ENCODE data around the gene MOV10L1. TPM values are rescaled to one million over a fixed set of nuclear protein-coding genes. Genes with fewer than 3 reads are reported as not detected.

MOV10L1 gene
- polyA plus RNA-seq, 1 donor = 0.82 TPM

- DNase-seq (ENCODE audit: low read depth) = no peak
Observed at GRCh38 chr22:50175921-50176849, 86.4 kb downstream of the MOV10L1 start.

GRCh38 chr22:50176850-50177536, 87.2 kb downstream of the MOV10L1 start:
- DNase-seq (ENCODE audit: low read depth) = no peak

DNA sequence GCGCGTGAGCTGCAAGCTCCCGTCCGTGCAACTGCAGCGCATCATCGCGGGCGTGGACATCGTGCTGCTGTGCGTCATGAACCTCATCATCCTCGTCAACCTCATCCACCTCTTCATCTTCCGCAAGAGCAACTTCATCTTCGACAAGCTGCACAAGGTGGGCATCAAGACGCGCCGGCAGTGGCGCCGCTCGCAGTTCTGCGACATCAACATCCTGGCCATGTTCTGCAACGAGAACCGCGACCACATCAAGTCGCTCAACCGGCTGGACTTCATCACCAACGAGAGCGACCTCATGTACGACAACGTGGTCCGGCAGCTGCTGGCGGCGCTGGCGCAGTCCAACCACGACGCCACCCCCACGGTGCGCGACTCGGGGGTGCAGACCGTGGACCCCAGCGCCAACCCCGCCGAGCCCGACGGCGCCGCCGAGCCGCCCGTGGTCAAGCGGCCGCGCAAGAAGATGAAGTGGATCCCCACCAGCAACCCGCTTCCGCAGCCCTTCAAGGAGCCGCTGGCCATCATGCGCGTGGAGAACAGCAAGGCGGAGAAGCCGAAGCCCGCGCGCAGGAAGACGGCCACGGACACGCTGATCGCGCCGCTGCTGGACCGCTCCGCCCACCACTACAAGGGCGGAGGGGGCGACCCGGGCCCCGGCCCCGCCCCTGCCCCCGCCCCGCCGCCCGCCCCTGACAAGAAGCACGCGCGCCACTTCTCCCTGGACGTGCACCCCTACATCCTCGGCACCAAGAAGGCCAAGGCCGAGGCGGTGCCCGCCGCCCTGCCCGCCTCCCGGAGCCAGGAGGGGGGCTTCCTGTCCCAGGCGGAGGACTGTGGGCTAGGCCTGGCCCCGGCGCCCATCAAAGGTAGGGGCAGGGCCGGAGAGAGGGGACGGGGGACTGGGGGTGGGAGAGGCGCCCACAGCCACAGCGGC, 88.0 kb downstream of the MOV10L1 start:
- no peak for DNase-seq (ENCODE audit: low read depth)

DNA sequence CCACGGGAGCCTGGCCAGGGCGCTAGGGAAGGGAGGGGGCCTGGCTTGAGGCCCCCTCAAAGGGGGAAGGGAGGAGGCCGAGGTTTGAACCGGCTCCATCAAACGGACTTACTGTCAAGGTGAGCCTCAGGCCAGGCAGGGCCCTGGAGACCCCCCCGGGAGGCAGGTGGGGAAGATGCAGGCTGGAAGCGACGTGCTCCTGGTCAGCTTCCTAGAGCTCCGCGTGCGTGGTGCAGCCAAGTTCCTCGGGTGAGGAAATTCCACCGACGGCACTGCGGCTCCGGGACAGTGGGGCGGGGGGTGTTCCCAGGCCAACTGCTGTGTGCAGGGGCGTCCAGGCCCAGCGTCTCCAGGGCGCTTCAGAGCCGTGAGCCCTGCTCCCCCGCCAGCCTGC, 88.7 kb downstream of the MOV10L1 start:
- DNase-seq (ENCODE audit: low read depth) = no peak

DNA sequence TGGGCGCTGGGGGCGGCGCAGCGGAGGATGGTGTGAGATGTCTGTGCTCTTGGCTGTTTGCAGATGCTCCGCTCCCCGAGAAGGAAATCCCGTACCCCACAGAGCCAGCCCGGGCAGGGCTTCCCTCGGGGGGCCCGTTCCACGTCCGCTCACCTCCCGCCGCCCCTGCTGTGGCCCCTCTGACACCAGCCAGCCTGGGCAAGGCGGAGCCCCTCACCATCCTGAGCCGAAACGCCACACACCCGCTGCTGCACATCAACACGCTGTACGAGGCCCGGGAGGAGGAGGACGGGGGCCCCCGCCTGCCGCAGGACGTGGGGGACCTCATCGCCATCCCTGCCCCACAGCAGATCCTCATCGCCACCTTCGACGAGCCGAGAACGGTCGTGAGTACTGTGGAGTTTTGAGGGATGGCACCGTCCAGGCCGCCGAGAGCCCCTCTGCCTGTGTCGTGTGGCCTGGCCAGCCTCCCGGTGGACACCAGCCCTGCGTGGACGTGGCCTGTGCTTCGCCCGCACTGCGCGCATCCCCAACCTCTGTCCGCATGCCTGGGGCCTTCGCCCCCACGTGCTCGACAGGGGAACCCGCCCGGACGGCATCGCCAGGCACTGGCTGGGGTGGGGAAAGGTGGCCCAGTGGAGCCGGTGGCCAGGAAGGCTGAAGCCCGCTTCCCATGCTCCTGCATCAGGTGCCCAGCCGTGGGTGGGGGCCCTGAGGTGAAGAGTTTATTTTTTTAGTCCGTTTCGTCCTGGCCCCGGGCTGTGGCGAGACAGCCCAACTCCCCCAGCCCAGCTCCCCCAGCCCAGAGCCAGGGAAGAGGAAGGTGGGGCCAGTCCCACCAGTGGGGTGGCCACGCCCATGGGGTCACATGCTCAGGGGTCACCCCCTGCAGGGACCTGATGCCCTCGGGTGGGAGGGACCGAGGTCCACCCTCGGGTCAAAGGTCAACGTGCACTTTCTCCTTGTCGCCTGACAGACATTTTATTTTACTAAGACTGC, 89.4 kb downstream of the MOV10L1 start:
- DNase-seq (ENCODE audit: low read depth) = no peak

DNA sequence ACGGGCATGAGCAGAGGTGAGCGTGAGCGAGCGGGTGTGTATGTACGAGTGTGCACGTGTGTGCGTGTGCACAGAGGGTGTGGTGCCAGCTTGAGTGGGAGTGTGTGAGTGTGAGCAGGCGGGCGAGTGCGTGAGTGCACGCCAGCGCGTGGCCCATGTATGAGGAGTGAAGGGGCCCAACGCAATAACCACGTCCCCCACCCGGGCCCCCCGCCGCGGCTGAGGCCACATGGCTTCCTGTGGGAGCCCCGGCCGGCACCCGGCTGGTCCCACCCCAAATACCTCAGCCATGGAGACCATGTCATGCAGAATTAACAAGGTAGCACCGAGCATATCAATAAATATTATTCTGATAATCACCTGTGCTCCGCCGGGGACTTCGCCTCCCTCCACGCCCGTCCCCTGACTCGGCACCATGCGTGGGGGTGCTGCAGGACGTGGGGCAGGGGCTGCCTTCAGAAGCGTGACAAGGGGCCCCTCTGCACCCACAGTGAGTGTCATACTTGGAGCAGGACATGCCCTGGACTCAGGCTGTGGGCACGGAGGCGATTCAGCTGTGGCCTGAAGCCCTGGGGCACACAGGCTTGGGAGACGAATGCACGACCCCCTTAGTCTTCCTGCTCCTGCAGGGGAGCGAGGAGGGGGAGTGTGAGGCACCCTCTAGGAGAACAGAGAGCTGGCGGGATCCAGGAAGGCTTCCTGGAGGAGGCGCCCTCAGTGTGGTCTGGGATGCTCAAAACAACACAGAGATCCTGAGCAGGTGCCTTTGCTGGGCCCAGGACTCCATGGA, 90.3 kb downstream of the MOV10L1 start:
- DNase-seq (ENCODE audit: low read depth) = no peak

DNA sequence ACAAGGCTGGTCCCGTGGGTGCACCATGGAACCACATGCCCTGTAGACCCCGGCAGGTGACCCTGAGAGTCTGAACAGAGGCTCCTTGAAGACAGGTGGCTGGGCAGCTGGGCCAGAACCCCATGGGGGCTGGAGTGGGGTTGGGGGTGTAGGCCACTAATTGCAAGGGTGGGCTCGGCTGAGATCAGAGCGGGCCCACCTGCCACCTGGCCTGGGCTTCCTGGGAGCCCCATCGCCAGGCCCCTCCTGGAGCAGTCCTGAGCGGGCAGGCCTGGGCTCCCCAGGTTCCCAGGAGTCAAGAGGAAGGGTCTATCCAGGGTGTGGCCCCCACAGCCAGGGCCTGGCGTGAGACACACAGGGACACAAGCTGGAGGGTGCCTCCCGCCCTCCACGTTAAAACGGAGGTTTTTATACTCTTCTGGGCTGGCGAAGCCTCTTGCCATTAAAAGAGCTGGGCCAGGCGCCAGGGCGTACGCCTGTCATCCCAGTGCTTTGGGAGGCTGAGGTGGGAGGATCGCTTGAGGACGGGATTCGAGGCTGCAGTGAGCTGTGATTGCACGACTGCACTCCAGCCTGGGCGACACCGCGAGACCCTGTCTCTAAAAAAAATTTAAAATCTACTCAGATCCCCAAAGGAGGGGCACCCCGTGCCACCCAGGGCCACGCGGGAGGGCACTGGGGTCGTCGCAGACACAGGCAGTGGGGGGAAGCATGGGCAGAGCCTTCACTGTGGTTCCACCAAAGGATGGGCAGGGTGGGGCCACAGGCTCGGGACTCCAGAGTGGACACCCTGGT, 91.1 kb downstream of the MOV10L1 start:
- no peak for DNase-seq (ENCODE audit: low read depth)

DNA sequence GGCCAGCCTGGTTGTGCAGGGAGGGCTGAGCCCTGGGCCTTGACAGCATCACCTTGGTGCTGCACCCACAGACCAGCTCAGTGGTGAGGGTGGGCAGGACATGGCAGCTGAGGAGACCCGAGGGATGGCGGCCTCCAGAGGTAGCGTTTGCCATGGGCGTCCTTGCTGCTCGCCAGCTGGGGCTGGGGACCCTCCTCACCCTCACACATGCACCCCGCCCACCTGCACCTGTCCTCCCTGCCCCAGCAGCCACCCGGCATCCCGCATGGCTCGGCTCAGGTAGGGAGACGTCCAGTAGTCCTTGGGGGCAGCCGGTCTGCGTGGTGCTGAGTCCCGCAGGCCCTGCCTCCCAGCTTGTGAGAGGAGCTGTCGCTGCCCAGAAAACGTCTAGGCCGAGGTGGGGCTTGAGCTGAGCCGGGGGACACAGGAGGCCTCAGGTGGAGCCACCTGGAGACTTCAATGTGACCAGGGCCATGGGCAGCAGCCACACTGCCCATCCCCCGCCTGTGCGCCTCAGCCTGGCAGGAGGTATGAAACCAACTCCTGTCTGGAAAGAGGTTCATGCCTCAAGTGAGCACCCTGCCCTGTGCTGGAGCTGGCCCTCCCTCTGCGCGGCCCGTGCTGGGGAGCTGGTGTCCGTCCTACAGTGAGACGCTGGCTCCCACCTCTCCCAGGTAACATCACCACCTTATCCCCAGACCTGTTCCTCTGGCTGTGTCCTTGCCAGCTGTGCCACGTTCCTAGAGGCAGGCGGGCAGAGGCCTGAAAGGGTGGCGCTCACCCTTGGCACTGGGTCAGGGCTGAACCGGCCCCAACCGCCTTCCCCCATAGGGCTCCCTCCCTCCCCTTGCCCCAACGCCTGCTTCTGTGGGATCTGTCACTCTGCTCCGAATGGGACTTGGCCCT, 92.6 kb downstream of the MOV10L1 start:
- no peak for DNase-seq (ENCODE audit: low read depth)

GRCh38 chr22:50183141-50183971, 93.5 kb downstream of the MOV10L1 start:
- no peak for DNase-seq (ENCODE audit: low read depth)

DNA sequence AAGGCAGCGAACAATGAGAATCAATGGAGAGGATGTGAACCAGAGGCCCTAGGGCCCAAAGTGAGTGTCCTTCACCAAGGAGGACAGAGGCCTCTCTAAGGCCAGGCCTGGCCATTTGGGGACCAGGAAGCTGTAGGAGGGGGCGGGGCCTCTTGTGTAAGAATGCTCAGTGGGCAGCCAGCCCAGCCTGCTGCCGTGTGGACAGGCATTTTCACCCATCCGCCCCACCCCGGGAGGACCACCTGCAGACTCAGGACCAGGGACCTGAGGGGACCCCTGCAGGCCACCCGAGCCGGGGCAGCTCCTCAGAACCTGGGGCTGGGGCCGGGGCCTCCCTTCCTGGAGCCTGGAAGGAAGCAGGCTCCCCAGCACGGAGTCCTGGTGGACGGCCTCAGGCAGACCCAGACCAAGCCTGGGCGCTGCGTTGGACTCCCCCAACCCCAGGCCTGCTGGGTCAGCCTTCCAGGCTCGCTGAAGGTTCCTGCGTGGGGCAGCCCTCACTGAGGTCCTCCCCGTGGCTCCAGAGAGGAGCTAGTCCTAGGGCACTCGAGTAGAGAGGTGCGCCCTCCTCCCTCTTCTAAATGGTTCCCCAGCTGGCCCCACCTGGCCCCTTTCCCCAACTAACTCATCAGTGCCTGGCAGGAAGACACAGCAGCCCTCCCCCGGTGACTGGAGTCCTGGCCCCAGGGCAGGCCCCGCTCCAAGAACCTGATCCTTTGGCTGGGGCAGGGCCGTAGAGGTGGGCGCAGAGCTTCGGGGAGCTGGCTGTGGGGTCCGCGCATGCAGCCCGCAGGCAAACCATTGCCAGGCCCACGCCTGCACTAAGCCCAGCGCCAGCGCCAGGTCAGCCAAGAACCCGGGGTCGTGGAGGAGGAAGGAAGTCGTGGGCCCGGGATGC, 94.4 kb downstream of the MOV10L1 start:
- no peak for DNase-seq (ENCODE audit: low read depth)

DNA sequence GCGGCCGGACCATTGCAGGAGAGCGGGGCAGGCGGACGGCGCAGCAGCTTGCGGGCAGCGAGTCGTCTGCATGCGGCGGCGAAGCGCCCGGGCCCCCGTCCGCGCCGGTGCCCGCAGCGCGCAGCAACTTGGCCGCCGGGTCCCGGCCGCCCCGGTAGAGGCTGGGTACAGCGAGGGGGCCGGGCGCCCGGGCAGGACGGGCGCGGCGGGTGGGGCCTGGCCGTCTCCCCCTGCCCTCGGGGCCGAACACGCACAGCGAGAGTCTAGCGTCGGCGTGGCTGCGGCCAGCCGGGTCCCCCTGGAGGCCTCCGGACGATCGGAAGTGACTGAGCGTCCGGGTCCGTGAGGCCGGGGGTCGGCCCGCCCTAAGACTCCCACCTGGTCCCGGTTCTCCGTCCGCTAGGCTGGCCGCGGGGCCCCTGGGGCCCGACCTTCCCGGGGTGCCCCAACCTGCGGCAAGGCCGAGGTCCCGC, 95.1 kb downstream of the MOV10L1 start:
- DNase-seq (ENCODE audit: low read depth) = no peak

DNA sequence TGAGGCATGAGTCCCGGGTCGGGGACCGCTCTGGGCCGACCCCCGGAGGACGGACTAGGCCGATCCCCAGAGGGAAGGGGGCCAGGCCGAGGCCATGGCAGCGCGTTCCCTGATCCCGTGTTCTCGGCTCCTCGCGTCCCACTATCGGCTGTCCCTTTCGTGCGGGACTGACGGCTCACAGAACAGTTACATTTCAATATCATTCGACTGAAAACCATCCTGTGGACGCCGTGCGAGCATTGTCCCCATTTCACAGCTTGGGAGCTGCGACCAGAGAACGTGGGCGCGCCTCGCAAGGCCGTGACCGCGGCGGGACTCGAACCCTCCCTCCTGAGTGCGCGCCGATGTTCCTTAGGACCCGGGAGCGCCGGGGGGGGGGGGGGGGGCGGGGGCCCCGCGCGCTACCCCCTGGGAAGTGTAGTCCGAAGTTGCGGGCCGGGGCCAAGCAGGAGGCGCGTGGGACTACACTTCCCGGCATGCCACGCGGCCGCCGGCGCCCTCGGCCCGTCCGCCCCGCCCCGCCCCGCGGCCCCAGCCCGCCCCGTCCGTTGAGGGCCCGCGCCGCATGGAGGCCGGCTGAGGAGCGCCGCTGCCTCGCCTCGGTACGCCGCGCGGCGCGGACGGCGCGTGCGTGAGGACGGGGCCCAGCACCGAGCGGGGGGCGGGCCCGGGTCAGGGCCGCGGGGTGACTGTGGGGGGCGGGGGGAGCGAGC, 95.7 kb downstream of the MOV10L1 start, which contains the start of gene TRABD:
Gene TRABD, plus strand, starts transcription at position 539 of the 713 bp plus-strand sequence. CDS start 7,148 bp downstream, outside the sequence.
- peak; percentile 60 for DNase-seq (ENCODE audit: low read depth)

DNA sequence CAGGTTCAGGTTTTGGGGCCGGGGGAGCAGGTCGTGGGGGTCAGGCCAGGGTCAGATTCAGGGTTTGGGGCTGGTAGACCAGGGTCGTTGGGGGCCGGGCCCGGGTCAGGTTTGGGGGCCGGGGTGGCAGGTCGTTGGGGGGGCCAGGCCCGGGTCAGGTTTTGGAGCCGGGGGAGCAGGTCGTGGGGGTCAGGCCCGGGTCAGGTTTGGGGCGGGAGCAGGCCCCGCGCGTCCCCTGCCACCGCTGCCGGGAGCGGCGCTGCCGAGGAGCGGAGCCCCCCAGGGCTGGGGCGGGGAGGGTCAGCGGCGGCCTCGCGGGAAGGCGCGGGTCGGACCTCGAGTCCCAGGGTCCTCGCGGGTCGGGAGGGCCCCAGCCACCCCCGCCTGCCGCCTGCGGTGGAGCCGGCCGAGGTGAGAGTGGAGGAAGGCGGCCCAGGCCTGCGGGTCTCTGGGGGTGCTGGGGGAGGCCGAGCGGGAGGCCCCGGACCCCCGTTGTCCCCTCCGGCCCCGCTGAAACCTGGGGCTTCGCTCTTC, 96.4 kb downstream of the MOV10L1 start:
- no peak for DNase-seq (ENCODE audit: low read depth)

DNA sequence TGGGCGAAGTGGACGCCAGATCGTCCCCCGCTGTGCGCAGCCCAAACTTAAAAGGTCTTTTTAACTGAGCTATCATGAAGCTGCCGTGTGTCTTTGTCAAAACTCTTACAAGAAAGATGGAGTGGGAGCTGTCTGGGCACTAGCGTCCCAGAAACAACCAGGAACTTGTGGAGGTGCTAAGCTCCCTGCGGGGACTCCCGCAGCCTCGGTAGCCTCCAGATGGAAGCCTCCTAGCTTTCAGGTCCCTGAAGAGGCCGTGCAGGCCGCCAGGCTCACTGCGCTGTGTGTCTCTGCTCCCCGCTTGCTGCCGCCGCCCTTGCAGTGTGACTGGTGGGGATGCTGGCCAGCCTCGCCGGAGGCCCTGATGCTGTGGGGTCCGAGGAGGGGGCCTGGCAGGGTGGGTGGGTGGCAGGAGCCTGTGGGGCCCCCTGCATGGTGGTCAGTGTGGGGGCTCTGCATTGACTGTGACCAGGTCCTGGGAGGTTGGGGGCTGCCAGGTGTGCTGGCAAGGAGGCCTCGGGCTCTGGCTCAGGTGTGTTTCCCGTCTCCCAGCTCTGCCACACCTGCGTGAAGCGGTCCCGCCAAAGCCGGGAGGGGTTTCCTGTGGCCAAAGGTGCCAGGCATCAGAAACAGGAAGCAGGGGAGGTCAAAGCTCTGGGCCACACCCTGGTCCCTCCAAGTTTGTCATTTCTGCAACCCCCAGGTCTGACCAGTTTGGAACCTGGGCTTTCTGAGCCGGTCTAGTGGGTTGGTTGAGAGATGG, 97.1 kb downstream of the MOV10L1 start:
- no peak for DNase-seq (ENCODE audit: low read depth)
